MM.1S (cell line): ENCODE data around the gene RNF11.
A peak's percentile ranks its signal among the peaks of the same experiment; 100 is the strongest.

Experiments
- DNase-seq: peaks from one replicate; pipeline ENCODE4 v3.0.0-alpha.2; 2015
- H2AFZ ChIP-seq: fragments of 300-600 bp; sonication (generic); 2 replicates; pipeline ENCODE4 v1.6.0; 2016; ENCODE audit warnings: antibody characterized with exemption, low read length
- H3F3A ChIP-seq: fragments of 300-600 bp; sonication (generic); 2 replicates; pipeline ENCODE4 v1.6.1; 2016; ENCODE audit warnings: mild to moderate bottlenecking, antibody characterized with exemption, low read length, moderate library complexity, mixed read lengths; ENCODE audit not compliant: insufficient read depth
- H3K27ac ChIP-seq: fragments of 300-600 bp; sonication (generic); 2 replicates; pipeline ENCODE4 v1.5.1; 2016; ENCODE audit warnings: mild to moderate bottlenecking, low read length
- H3K27me3 ChIP-seq: fragments of 300-600 bp; sonication (generic); replicated peaks from 2 replicates; pipeline ENCODE4 v1.6.0; 2016; ENCODE audit warnings: low read length; ENCODE audit not compliant: insufficient read depth
- H3K36me3 ChIP-seq: fragments of 300-600 bp; sonication (generic); replicated peaks from 2 replicates; pipeline ENCODE4 v1.6.1; 2016; ENCODE audit warnings: mild to moderate bottlenecking, low read length, mixed read lengths; ENCODE audit not compliant: insufficient read depth
- H3K4me1 ChIP-seq: fragments of 300-600 bp; sonication (generic); 2 replicates; pipeline ENCODE4 v1.6.1; 2016; ENCODE audit warnings: low read length, mixed read lengths
- H3K4me2 ChIP-seq: fragments of 300-600 bp; sonication (generic); 2 replicates; pipeline ENCODE4 v1.6.0; 2016; ENCODE audit warnings: low read depth, low read length
- H3K4me3 ChIP-seq: fragments of 300-600 bp; sonication (generic); 2 replicates; pipeline ENCODE4 v1.5.1; 2016; ENCODE audit warnings: low read length, mixed read lengths
- H3K79me2 ChIP-seq: fragments of 300-600 bp; sonication (generic); 2 replicates; pipeline ENCODE4 v1.6.1; 2016; ENCODE audit warnings: mixed run types, low read length, mixed read lengths
- H3K9ac ChIP-seq: fragments of 300-600 bp; sonication (generic); 2 replicates; pipeline ENCODE4 v1.6.1; 2016; ENCODE audit warnings: low read length, mixed read lengths
- H3K9me2 ChIP-seq: fragments of 300-600 bp; sonication (generic); replicated peaks from 2 replicates; pipeline ENCODE4 v1.6.1; 2016; ENCODE audit warnings: mild to moderate bottlenecking, low read length, mixed read lengths; ENCODE audit not compliant: insufficient read depth
- H3K9me3 ChIP-seq: fragments of 300-600 bp; sonication (generic); replicated peaks from 2 replicates; pipeline ENCODE4 v1.6.1; 2016; ENCODE audit warnings: mild to moderate bottlenecking, low read length, mixed read lengths; ENCODE audit not compliant: insufficient read depth
- H4K20me1 ChIP-seq: fragments of 300-600 bp; sonication (generic); 2 replicates; pipeline ENCODE4 v1.6.1; 2016; ENCODE audit warnings: mild to moderate bottlenecking, low read length, moderate library complexity, mixed read lengths; ENCODE audit not compliant: insufficient read depth
- CTCF ChIP-seq: fragments of 300-600 bp; sonication (generic); IDR thresholded peaks from 2 replicates; pipeline ENCODE4 v1.5.1; 2016; ENCODE audit warnings: antibody characterized with exemption, low read length, mixed read lengths
- EZH2 ChIP-seq: fragments of 300-600 bp; sonication (generic); optimal IDR thresholded peaks from 2 replicates; pipeline ENCODE3; 2017; ENCODE audit warnings: low read depth, mild to moderate bottlenecking, antibody characterized with exemption, low read length, mixed read lengths
- EZH2phosphoT487 ChIP-seq: fragments of 300-600 bp; sonication (generic); IDR thresholded peaks from 2 replicates; pipeline ENCODE4 v1.6.1; 2018; ENCODE audit warnings: antibody characterized with exemption, low read length

The RNF11 gene

GRCh38 chr1:51296383-51297357 lies 60.6 kb downstream of the RNF11 start:
- H3K27ac ChIP-seq: no peak overlapping the region
- H3K4me2 ChIP-seq: peak overlapping the region; percentile 81
- no peaks in the 10 kb centered on the region for H3K36me3 ChIP-seq
- H4K20me1 ChIP-seq: no peaks in the 10 kb centered on the region
- no peaks in the 10 kb centered on the region for H3K9me2 ChIP-seq
- H3K79me2 ChIP-seq: no peaks in the 10 kb centered on the region
- H3F3A ChIP-seq: no peaks in the 10 kb centered on the region
- DNase-seq: peak; percentile 72
- peak overlapping the region; percentile 95 for H2AFZ ChIP-seq
- H3K27me3 ChIP-seq: no peaks in the 10 kb centered on the region
- H3K4me3 ChIP-seq: peak overlapping the region; percentile 58
- peak overlapping the region; percentile 36; the same call in 1 of the 2 replicates for H3K9ac ChIP-seq
- no peaks in the 10 kb centered on the region for H3K9me3 ChIP-seq
- TF ChIP-seq EZH2phosphoT487 (no peak), EZH2 (no peak), CTCF (peak; percentile 95)
- 0 out of 2 replicates have a peak, but pooled peaks cover 5% of the 10 kb centered on the region for H3K4me1 ChIP-seq

- H3K27me3 ChIP-seq: no peaks in the 10 kb centered on the region
- H3K4me3 ChIP-seq: peak overlapping the region; percentile 58; the same call in 1 of the 2 replicates
- no peaks in the 10 kb centered on the region for H3K36me3 ChIP-seq
- no peaks in the 10 kb centered on the region for H3K9me2 ChIP-seq
- H3K79me2 ChIP-seq: no peaks in the 10 kb centered on the region
- 0 out of 2 replicates have a peak, but pooled peaks cover 5% of the 10 kb centered on the region for H3K4me1 ChIP-seq
- DNase-seq: no peak
- TF ChIP-seq CTCF (no peak), EZH2 (no peak), EZH2phosphoT487 (no peak)
- H3F3A ChIP-seq: no peaks in the 10 kb centered on the region
- H2AFZ ChIP-seq: peak overlapping the region; percentile 95
- H3K4me2 ChIP-seq: peak overlapping the region; percentile 81
- no peak overlapping the region for H3K27ac ChIP-seq
- H3K9me3 ChIP-seq: no peaks in the 10 kb centered on the region
- no peaks in the 10 kb centered on the region for H4K20me1 ChIP-seq
- H3K9ac ChIP-seq: no peak overlapping the region; the same call in 1 of the 2 replicates
These were observed 61.6 kb downstream of the RNF11 start for GRCh38 chr1:51297401-51298321.

GRCh38 chr1:51298322-51298705 lies 62.2 kb downstream of the RNF11 start:
- 0 out of 2 replicates have a peak, but pooled peaks cover 5% of the 10 kb centered on the region for H3K4me1 ChIP-seq
- no peaks in the 10 kb centered on the region for H4K20me1 ChIP-seq
- H3K27ac ChIP-seq: no peak overlapping the region
- H3K9me3 ChIP-seq: no peaks in the 10 kb centered on the region
- H3K36me3 ChIP-seq: no peaks in the 10 kb centered on the region
- TF ChIP-seq EZH2phosphoT487 (no peak), EZH2 (no peak), CTCF (no peak)
- no peaks in the 10 kb centered on the region for H3K9me2 ChIP-seq
- no peak overlapping the region for H2AFZ ChIP-seq
- H3K9ac ChIP-seq: no peak overlapping the region
- H3K4me2 ChIP-seq: no peak overlapping the region
- no peaks in the 10 kb centered on the region for H3F3A ChIP-seq
- H3K4me3 ChIP-seq: no peak overlapping the region
- no peaks in the 10 kb centered on the region for H3K27me3 ChIP-seq
- DNase-seq: no peak
- no peaks in the 10 kb centered on the region for H3K79me2 ChIP-seq
